ENCODE measurements around the gene LEMD2.

GRCh38 chr6:33740204-33740608, 48.7 kb downstream of the LEMD2 start:
- TF ChIP-seq, protein P1, sequence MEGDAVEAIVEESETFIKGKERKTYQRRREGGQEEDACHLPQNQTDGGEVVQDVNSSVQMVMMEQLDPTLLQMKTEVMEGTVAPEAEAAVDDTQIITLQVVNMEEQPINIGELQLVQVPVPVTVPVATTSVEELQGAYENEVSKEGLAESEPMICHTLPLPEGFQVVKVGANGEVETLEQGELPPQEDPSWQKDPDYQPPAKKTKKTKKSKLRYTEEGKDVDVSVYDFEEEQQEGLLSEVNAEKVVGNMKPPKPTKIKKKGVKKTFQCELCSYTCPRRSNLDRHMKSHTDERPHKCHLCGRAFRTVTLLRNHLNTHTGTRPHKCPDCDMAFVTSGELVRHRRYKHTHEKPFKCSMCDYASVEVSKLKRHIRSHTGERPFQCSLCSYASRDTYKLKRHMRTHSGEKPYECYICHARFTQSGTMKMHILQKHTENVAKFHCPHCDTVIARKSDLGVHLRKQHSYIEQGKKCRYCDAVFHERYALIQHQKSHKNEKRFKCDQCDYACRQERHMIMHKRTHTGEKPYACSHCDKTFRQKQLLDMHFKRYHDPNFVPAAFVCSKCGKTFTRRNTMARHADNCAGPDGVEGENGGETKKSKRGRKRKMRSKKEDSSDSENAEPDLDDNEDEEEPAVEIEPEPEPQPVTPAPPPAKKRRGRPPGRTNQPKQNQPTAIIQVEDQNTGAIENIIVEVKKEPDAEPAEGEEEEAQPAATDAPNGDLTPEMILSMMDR (IDR thresholded peaks at IDR 0.05; ENCODE audit: low read depth, low read length, poor library complexity, severe bottlenecking) = no peak
- no peak for TF ChIP-seq EZH2phosphoT487 (IDR thresholded peaks at IDR 0.05; ENCODE audit: borderline replicate concordance, low read length)
